ENCODE data around the gene PTDSS2. TPM values are rescaled to one million over a fixed set of nuclear protein-coding genes. Genes with fewer than 3 reads are reported as not detected.

Gene PTDSS2
- total and polyA plus RNA-seq, 2 of the 13 experiments (the other 11 are each of a cell fraction or from before 2014, with no cell fraction given): 21.7 to 26.4 TPM

- TF ChIP-seq ZIK1 (CRISPR knock-in tag; IDR thresholded peaks at IDR 0.05; ENCODE audit: borderline replicate concordance, low read depth) (peak; percentile 75), POGK (CRISPR knock-in tag; conservative IDR thresholded peaks at IDR 0.05) (peak; percentile 81), SRY (CRISPR knock-in tag; IDR thresholded peaks at IDR 0.05) (no peak; the same call in 1 of the 2 replicates), ZFY (CRISPR knock-in tag; IDR thresholded peaks at IDR 0.05) (no peak), MXD4 (CRISPR knock-in tag; IDR thresholded peaks at IDR 0.05) (peak; percentile 95), KAT8 (CRISPR knock-in tag; IDR thresholded peaks at IDR 0.05) (peak; percentile 84), TOE1 (CRISPR knock-in tag; IDR thresholded peaks at IDR 0.05) (no peak), ZNF296 (CRISPR knock-in tag; conservative IDR thresholded peaks at IDR 0.05) (no peak; the same call in 1 of the 2 replicates), ZNF558 (CRISPR knock-in tag; IDR thresholded peaks at IDR 0.05; ENCODE audit: borderline replicate concordance) (no peak; the same call in 1 of the 2 replicates), MAF1 (CRISPR knock-in tag; IDR thresholded peaks at IDR 0.05; ENCODE audit: borderline replicate concordance) (0 out of 2 replicates have a peak, but pooled peaks have one; percentile 14), KMT2B (CRISPR knock-in tag; IDR thresholded peaks at IDR 0.05) (no peak), RCOR2 (CRISPR knock-in tag; IDR thresholded peaks at IDR 0.05) (0 out of 2 replicates have a peak, but pooled peaks have one; percentile 18), ZNF367 (CRISPR knock-in tag; IDR thresholded peaks at IDR 0.05; ENCODE audit: borderline replicate concordance) (no peak; the same call in 1 of the 2 replicates), ZNF138 (CRISPR knock-in tag; IDR thresholded peaks at IDR 0.05; ENCODE audit: low read depth) (0 out of 2 replicates have a peak, but pooled peaks have one; percentile 43), ZNF530 (CRISPR knock-in tag; IDR thresholded peaks at IDR 0.05; ENCODE audit: low read depth) (no peak), ATRX (CRISPR knock-in tag; IDR thresholded peaks at IDR 0.05; ENCODE audit: borderline replicate concordance) (no peak), ZFP90 (CRISPR knock-in tag; IDR thresholded peaks at IDR 0.05; ENCODE audit: borderline replicate concordance) (0 out of 2 replicates have a peak, but pooled peaks have one; percentile 22), ZNF292 (CRISPR knock-in tag; IDR thresholded peaks at IDR 0.05; ENCODE audit: borderline replicate concordance, low read depth) (no peak), NR3C1 (CRISPR knock-in tag; IDR thresholded peaks at IDR 0.05) (no peak), ZNF572 (CRISPR knock-in tag; IDR thresholded peaks at IDR 0.05) (no peak), SP5 (CRISPR knock-in tag; IDR thresholded peaks at IDR 0.05; ENCODE audit: borderline replicate concordance, low read depth) (no peak; the same call in 1 of the 2 replicates)
- TF ChIP-seq, protein P1, sequence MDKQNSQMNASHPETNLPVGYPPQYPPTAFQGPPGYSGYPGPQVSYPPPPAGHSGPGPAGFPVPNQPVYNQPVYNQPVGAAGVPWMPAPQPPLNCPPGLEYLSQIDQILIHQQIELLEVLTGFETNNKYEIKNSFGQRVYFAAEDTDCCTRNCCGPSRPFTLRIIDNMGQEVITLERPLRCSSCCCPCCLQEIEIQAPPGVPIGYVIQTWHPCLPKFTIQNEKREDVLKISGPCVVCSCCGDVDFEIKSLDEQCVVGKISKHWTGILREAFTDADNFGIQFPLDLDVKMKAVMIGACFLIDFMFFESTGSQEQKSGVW (CRISPR knock-in tag; IDR thresholded peaks at IDR 0.05; ENCODE audit: borderline replicate concordance): no peak
- TF ChIP-seq, protein P2, sequence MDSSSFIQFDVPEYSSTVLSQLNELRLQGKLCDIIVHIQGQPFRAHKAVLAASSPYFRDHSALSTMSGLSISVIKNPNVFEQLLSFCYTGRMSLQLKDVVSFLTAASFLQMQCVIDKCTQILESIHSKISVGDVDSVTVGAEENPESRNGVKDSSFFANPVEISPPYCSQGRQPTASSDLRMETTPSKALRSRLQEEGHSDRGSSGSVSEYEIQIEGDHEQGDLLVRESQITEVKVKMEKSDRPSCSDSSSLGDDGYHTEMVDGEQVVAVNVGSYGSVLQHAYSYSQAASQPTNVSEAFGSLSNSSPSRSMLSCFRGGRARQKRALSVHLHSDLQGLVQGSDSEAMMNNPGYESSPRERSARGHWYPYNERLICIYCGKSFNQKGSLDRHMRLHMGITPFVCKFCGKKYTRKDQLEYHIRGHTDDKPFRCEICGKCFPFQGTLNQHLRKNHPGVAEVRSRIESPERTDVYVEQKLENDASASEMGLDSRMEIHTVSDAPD (CRISPR knock-in tag; IDR thresholded peaks at IDR 0.05): no peak
- TF ChIP-seq, protein P3, sequence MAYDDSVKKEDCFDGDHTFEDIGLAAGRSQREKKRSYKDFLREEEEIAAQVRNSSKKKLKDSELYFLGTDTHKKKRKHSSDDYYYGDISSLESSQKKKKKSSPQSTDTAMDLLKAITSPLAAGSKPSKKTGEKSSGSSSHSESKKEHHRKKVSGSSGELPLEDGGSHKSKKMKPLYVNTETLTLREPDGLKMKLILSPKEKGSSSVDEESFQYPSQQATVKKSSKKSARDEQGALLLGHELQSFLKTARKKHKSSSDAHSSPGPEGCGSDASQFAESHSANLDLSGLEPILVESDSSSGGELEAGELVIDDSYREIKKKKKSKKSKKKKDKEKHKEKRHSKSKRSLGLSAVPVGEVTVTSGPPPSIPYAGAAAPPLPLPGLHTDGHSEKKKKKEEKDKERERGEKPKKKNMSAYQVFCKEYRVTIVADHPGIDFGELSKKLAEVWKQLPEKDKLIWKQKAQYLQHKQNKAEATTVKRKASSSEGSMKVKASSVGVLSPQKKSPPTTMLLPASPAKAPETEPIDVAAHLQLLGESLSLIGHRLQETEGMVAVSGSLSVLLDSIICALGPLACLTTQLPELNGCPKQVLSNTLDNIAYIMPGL (CRISPR knock-in tag; IDR thresholded peaks at IDR 0.05; ENCODE audit: borderline replicate concordance in 1 of 2, low read depth in 1 of 2): peak; percentile 13 to 62; a peak in 2 of 4 replicates
These were observed 56.3 kb downstream of the PTDSS2 start (continued) for GRCh38 chr11:506238-506994.
